Vagina (tissue), 2 donors: ENCODE results near the gene DNAH10. TPM values are rescaled to one million over a fixed set of nuclear protein-coding genes. Genes with fewer than 3 reads are reported as not detected.

Source experiments
- DNase-seq, 2 donors: peaks; one replicate each; pipeline ENCODE4 v3.0.0-alpha.2; 2017; ENCODE audit errors: extremely low spot score in 2 of 2
- H3K27ac ChIP-seq: fragments of 200-600 bp; sonication (generic); one replicate; pipeline ENCODE4 v1.5.1; 2019
- H3K27me3 ChIP-seq: fragments of 200-600 bp; sonication (generic); one replicate; pipeline ENCODE4 v1.5.1; 2019
- H3K36me3 ChIP-seq, 2 donors: fragments of 200-600 bp; sonication (generic); one replicate each; pipeline ENCODE4 v1.5.1; 2017 to 2019
- H3K4me1 ChIP-seq: fragments of 200-600 bp; sonication (generic); one replicate; pipeline ENCODE4 v1.5.1; 2019
- H3K4me3 ChIP-seq, 2 donors: fragments of 200-600 bp; sonication (generic); 1 replicate in 1 of 2; 2 replicates in 1 of 2; pipeline ENCODE4 v1.5.1; 2016 to 2019
- H3K9me3 ChIP-seq: fragments of 200-600 bp; sonication (generic); one replicate; pipeline ENCODE4 v1.5.1; 2019
- POLR2A ChIP-seq, 2 donors: fragments of 450-650 bp; IDR thresholded peaks; one replicate each; pipeline ENCODE4 v1.6.1; 2017; ENCODE audit warnings: antibody characterized with exemption in 2 of 2, mild to moderate bottlenecking in 2 of 2, moderate library complexity in 2 of 2
- POLR2AphosphoS5 ChIP-seq, 2 donors: sonication (generic); formaldehyde crosslinking; IDR thresholded peaks; one replicate each; pipeline ENCODE4 v1.9.0; 2017; ENCODE audit warnings: antibody characterized with exemption in 2 of 2, mild to moderate bottlenecking in 2 of 2, low read depth in 1 of 2; ENCODE audit not compliant: insufficient read depth in 1 of 2
- intact Hi-C: fragments of 100-400 bp; cut with DNase I; formaldehyde crosslinking; loops from one replicate; pipeline ENCODE4 v1.15.1; 2023
- total RNA-seq: library from RNA; depleted of rRNA; stranded (reverse); fragments of >200 nt; gene quantifications from one replicate; pipeline ENCODE4 v1.2.3, GENCODE V29; 2016
- TF ChIP-seq, protein P1 (sequence below), 3 experiments: fragments of 450-650 bp in 2 of 3; fragments of 200-600 bp in 1 of 3; sonication (generic) in 1 of 3; IDR thresholded peaks; one replicate each; pipeline ENCODE4 v1.5.1; 2017 to 2019; ENCODE audit warnings: antibody characterized with exemption in 3 of 3, mild to moderate bottlenecking in 2 of 3, moderate library complexity in 2 of 3

The DNAH10 gene
- total RNA-seq, 1 donor from 2014 or later, result not detected

DNA sequence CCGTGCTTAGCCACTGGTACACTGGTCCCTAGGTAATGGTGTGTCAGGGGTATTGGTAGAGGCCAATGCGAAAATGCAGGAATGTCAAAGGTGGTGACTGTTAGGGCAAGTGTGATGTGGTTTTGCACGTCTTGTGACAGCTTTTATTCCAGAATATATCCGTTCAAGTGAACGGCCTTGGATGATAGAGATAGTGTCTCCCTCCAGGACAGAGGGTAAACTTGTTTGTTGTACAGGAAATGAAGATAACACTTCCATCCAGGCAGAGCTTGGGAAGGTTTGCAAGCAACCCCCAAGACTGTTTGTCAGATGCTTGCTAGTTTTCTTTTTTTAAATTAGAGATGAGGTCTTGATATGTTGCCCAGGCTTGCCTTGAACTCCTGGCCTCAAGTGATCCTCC, 84.2 kb downstream of the DNAH10 start:
- H3K36me3 ChIP-seq, result no peaks in the 10 kb centered on the region
- no peaks in the 10 kb centered on the region for H3K4me1 ChIP-seq
- H3K27me3 ChIP-seq, result no peaks in the 10 kb centered on the region
- no peaks in the 10 kb centered on the region for H3K9me3 ChIP-seq
- intact Hi-C loops, result no loop called here
- H3K27ac ChIP-seq, result no peak overlapping the region
- H3K4me3 ChIP-seq, result no peak overlapping the region
- no peak for DNase-seq
- no peak for TF ChIP-seq POLR2AphosphoS5 (IDR thresholded peaks at IDR 0.05; ENCODE audit: insufficient read depth in 1 of 2, low read depth in 1 of 2)
- TF ChIP-seq POLR2A (IDR thresholded peaks at IDR 0.05), result no peak
- TF ChIP-seq, protein P1, sequence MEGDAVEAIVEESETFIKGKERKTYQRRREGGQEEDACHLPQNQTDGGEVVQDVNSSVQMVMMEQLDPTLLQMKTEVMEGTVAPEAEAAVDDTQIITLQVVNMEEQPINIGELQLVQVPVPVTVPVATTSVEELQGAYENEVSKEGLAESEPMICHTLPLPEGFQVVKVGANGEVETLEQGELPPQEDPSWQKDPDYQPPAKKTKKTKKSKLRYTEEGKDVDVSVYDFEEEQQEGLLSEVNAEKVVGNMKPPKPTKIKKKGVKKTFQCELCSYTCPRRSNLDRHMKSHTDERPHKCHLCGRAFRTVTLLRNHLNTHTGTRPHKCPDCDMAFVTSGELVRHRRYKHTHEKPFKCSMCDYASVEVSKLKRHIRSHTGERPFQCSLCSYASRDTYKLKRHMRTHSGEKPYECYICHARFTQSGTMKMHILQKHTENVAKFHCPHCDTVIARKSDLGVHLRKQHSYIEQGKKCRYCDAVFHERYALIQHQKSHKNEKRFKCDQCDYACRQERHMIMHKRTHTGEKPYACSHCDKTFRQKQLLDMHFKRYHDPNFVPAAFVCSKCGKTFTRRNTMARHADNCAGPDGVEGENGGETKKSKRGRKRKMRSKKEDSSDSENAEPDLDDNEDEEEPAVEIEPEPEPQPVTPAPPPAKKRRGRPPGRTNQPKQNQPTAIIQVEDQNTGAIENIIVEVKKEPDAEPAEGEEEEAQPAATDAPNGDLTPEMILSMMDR (IDR thresholded peaks at IDR 0.05), result no peak

DNA sequence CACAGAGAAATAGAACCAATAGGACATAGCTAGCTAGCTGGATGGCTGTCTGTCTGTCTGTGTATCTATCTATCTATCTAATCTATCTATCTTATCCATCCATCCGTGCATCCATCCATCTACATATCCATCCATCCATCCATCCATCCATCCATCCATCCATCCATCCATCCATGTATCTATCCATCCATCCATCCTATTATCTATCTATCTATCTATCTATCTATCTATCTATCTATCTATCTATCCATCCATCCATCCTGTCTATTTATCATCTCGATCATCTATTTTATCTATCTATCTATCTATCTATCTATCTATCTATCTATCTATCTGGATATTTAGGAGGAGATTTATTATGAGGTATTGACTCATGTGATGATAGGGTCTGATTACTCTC, 84.9 kb downstream of the DNAH10 start:
- Histone ChIP-seq H3K9me3 (no peaks in the 10 kb centered on the region), H3K4me3 (no peak overlapping the region), H3K4me1 (no peaks in the 10 kb centered on the region), H3K27me3 (no peaks in the 10 kb centered on the region), H3K27ac (no peak overlapping the region), H3K36me3 (no peaks in the 10 kb centered on the region)
- intact Hi-C loops, result no loop called here
- DNase-seq, result no peak
- TF ChIP-seq POLR2A (IDR thresholded peaks at IDR 0.05), result no peak
- TF ChIP-seq POLR2AphosphoS5 (IDR thresholded peaks at IDR 0.05; ENCODE audit: insufficient read depth in 1 of 2, low read depth in 1 of 2), result no peak
- TF ChIP-seq, protein P1 (IDR thresholded peaks at IDR 0.05), result no peak

DNA sequence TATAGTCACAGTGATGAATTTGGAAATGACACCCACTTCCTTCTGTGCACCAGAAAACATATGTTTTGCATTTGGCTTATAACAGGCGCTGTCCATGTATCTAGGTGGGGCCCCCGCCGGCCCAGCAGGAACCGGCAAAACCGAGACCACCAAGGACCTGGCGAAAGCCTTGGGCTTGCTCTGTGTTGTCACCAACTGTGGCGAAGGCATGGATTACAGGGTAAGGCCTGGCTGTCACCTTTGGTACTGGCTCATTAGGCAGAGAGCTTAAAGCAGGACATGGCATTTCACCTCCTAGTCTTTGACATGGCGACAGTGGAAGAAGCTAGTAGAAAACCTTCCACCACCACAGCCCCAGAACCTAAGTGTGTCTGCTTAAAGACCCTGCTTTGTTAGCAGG, 85.8 kb downstream of the DNAH10 start:
- no peaks in the 10 kb centered on the region for H3K27me3 ChIP-seq
- no peaks in the 10 kb centered on the region for H3K36me3 ChIP-seq
- H3K4me1 ChIP-seq, result no peaks in the 10 kb centered on the region
- no peak for DNase-seq
- no peaks in the 10 kb centered on the region for H3K9me3 ChIP-seq
- TF ChIP-seq, protein P1 (IDR thresholded peaks at IDR 0.05), result no peak
- TF ChIP-seq POLR2AphosphoS5 (IDR thresholded peaks at IDR 0.05; ENCODE audit: insufficient read depth in 1 of 2, low read depth in 1 of 2), result no peak
- no peak for TF ChIP-seq POLR2A (IDR thresholded peaks at IDR 0.05)
- H3K4me3 ChIP-seq, result no peak overlapping the region
- H3K27ac ChIP-seq, result no peak overlapping the region
- intact Hi-C loops, result no loop called here

DNA sequence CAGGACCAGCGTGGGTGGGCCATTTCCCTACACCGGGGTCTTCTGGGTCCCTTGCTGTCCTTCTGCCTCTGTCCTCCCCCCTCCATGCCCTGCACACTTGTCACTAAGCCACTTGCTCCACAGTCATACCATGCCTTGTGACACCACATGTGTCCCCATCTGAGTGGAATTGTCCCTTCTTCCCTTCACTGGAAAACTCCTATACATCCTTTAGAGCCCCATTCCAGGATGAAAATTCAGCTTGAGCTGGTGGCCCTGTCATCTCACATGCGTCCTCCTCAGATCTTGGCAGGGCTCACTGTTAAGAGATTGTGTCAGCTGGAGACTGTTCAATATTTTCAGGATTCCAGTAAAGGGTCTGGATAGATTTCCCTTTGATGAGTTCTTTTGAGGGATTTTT, 87.4 kb downstream of the DNAH10 start:
- TF ChIP-seq POLR2AphosphoS5 (IDR thresholded peaks at IDR 0.05; ENCODE audit: insufficient read depth in 1 of 2, low read depth in 1 of 2), result no peak
- TF ChIP-seq, protein P1 (IDR thresholded peaks at IDR 0.05), result no peak
- no peak for TF ChIP-seq POLR2A (IDR thresholded peaks at IDR 0.05)
- no peaks in the 10 kb centered on the region for H3K9me3 ChIP-seq

DNA sequence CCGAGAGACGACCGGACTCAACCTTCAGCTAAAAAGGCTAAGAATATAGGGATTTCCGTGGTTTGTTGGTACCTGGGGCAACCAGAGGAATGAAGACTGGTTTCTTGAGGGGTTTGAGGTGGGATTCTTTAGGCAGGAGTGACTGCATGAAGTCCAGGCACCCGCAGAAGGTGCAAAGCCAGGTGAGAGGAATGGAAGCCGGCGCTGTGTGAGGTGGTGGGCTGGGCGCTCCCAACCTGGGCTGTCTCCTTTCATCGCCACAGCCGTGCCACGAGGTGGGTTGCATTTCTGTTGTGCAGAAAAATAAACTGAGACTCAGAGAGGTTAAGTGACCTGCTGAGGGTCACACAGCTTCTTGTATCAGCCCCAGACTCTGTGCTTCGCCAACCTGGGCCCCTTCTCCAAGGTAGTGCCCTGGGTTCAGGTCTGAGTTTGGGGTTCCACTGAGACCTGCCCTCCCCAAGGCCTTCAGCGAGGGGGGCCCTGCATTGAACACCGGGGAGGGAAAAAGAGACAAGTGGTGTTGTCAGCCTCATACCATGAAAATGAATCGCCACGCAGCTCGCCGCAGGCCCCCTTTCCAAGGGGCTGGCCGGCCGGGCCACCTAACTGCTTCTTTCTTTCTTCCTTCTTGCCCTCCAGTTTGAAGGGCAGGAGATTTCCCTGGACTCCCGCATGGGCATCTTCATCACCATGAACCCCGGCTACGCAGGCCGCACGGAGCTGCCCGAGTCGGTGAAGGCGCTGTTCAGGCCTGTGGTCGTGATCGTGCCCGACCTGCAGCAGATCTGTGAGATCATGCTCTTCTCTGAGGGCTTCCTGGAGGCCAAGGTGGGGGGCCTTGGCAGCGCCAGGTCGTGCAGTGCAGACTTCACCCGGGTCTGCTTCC, 88.4 kb downstream of the DNAH10 start:
- no peaks in the 10 kb centered on the region for H3K9me3 ChIP-seq
- TF ChIP-seq POLR2AphosphoS5 (IDR thresholded peaks at IDR 0.05; ENCODE audit: insufficient read depth in 1 of 2, low read depth in 1 of 2) (no peak), POLR2A (IDR thresholded peaks at IDR 0.05) (no peak)
- TF ChIP-seq, protein P1 (IDR thresholded peaks at IDR 0.05), result no peak
- H3K27ac ChIP-seq, result no peak overlapping the region
- no peaks in the 10 kb centered on the region for H3K27me3 ChIP-seq
- no peak overlapping the region for H3K4me3 ChIP-seq
- DNase-seq, result no peak
- H3K36me3 ChIP-seq, result no peaks in the 10 kb centered on the region
- intact Hi-C loops, result no loop called here
- no peaks in the 10 kb centered on the region for H3K4me1 ChIP-seq

More for the DNA sequence above, 87.4 kb downstream of the DNAH10 start:
- no peaks in the 10 kb centered on the region for H3K36me3 ChIP-seq
- H3K4me3 ChIP-seq, result no peak overlapping the region
- DNase-seq, result no peak
- no peaks in the 10 kb centered on the region for H3K4me1 ChIP-seq
- intact Hi-C loops, result no loop called here
- H3K27me3 ChIP-seq, result no peaks in the 10 kb centered on the region
- H3K27ac ChIP-seq, result no peak overlapping the region
